ENCODE measurements around the gene PIGR.

PIGR gene

DNA sequence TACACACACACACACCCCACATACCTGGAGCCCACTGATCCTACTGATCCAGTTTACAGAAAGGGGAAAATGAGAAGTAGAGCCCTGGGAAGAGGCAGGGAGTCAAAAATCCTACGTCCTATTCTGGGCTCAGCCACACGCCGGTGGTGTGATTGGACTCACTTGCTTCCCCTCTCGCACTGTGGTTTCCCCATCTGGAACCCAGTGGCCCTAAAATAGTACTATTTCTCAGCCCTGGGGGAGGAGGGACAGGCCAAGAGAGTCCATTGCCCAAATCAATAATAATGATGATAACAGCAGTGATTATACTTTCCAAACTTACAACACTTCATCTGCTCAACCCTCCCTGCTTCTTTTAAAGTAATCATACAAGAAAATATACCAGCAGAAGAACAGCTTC lies 2.9 kb upstream of the PIGR start:
- no peaks in the 10 kb centered on the region for H3K36me3 ChIP-seq (ENCODE audit: insufficient read depth, low read length)
- H3K4me1 ChIP-seq (ENCODE audit: control insufficient read depth, insufficient read depth, low read length, unreplicated experiment) = no peaks in the 10 kb centered on the region
- no peak overlapping the region for H3K4me3 ChIP-seq (ENCODE audit: low read depth, low read length)
- H3K27me3 ChIP-seq (ENCODE audit: insufficient read depth, low read length) = peaks cover 79% of the 10 kb centered on the region
- H3K27ac ChIP-seq (ENCODE audit: low read depth, low read length) = no peak overlapping the region
- H2AFZ ChIP-seq (ENCODE audit: low read length, unreplicated experiment) = no peak overlapping the region
- no peaks in the 10 kb centered on the region for H3K79me2 ChIP-seq (ENCODE audit: control insufficient read depth, insufficient read depth, low read length, unreplicated experiment)

DNA sequence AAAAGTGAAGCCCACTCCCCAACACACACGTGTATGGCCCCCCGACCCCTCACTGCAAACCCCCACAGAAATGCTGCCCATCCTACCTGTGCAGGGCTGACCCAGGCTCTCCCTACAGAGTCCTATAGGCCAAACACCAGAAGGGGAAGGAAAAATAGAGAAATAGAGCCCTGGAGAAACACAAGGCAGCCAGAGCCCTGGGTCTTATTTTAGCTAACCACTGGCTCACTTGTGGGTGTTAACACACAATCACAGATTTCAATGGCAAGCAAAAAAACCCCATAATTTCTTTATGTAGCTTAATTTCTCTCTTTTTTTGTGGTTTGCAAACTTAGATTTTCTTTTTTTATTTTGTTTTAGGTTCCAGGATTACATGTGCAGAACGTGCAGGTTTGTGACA lies 989 bp upstream of the PIGR start:
- H3K27me3 ChIP-seq (ENCODE audit: insufficient read depth, low read length) = peaks cover 94% of the 10 kb centered on the region
- H3K4me3 ChIP-seq (ENCODE audit: low read depth, low read length) = no peak overlapping the region
- H2AFZ ChIP-seq (ENCODE audit: low read length, unreplicated experiment) = no peak overlapping the region
- no peaks in the 10 kb centered on the region for H3K4me1 ChIP-seq (ENCODE audit: control insufficient read depth, insufficient read depth, low read length, unreplicated experiment)
- H3K36me3 ChIP-seq (ENCODE audit: insufficient read depth, low read length) = no peaks in the 10 kb centered on the region
- H3K79me2 ChIP-seq (ENCODE audit: control insufficient read depth, insufficient read depth, low read length, unreplicated experiment) = no peaks in the 10 kb centered on the region
- no peak overlapping the region for H3K27ac ChIP-seq (ENCODE audit: low read depth, low read length)

- Histone ChIP-seq H3K27me3 (ENCODE audit: insufficient read depth, low read length) (peaks cover 96% of the 10 kb centered on the region), H3K4me3 (ENCODE audit: low read depth, low read length) (no peak overlapping the region), H3K4me1 (ENCODE audit: control insufficient read depth, insufficient read depth, low read length, unreplicated experiment) (no peaks in the 10 kb centered on the region), H3K79me2 (ENCODE audit: control insufficient read depth, insufficient read depth, low read length, unreplicated experiment) (no peaks in the 10 kb centered on the region), H3K36me3 (ENCODE audit: insufficient read depth, low read length) (no peaks in the 10 kb centered on the region), H3K27ac (ENCODE audit: low read depth, low read length) (no peak overlapping the region), H2AFZ (ENCODE audit: low read length, unreplicated experiment) (no peak overlapping the region)
These were observed 487 bp downstream of the PIGR start for GRCh38 chr1:206945779-206946178.

DNA sequence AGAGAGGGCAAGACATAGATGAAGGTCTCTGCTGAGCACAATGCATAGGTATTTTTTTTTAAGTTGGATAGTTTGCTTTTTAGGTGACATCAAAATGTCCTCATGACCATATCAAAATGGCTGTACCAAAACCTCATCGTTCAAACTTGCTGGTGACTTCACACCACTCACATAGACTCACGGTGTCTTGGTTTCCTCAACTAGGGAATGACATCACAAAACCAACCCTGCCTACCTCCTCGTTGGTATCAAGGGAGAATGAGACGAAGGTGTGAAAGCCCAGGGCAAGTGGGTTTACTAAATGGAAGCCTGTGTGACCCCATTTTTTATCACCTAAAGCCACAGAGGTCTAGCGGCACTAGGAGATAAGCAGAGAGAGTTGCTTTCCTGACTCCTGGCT lies 1.6 kb downstream of the PIGR start:
- Histone ChIP-seq H3K4me3 (ENCODE audit: low read depth, low read length) (no peak overlapping the region), H3K4me1 (ENCODE audit: control insufficient read depth, insufficient read depth, low read length, unreplicated experiment) (no peaks in the 10 kb centered on the region), H3K27ac (ENCODE audit: low read depth, low read length) (no peak overlapping the region), H3K27me3 (ENCODE audit: insufficient read depth, low read length) (peaks cover 96% of the 10 kb centered on the region), H2AFZ (ENCODE audit: low read length, unreplicated experiment) (no peak overlapping the region), H3K79me2 (ENCODE audit: control insufficient read depth, insufficient read depth, low read length, unreplicated experiment) (no peaks in the 10 kb centered on the region), H3K36me3 (ENCODE audit: insufficient read depth, low read length) (no peaks in the 10 kb centered on the region)

DNA sequence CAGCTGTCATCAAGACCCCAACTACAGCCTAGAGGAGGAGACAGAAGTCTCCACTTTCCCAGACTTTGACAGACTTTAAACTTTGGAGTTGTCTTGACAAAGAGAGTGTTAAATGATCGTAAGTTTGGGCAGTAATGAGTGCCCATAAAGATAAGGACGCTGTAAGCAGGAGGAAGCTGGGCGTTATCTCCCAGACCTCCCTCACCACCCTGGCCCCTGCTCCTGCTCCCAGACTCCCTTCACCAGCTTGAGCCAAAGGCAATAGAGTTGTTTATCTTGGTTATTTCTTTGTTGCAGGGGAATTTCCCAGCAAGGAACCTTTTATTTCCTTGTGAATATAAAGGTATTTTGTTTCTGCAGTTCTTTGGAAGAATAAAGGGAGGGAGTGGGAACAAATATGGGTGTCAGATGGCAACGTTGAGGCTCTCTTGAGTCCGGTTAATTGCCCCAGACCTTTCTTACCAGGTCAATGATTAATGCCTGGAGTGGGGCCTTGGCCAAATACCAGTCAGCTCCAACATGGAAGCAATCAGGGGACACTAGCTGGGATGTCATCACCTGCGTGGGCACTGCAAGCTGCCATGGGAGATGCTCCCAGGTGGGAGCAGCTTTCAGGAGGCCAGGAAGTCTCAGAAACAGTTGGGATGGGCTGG lies 4.4 kb downstream of the PIGR start:
- H3K4me3 ChIP-seq (ENCODE audit: low read depth, low read length) = no peak overlapping the region
- H2AFZ ChIP-seq (ENCODE audit: low read length, unreplicated experiment) = no peak overlapping the region
- H3K27ac ChIP-seq (ENCODE audit: low read depth, low read length) = no peak overlapping the region
- no peaks in the 10 kb centered on the region for H3K79me2 ChIP-seq (ENCODE audit: control insufficient read depth, insufficient read depth, low read length, unreplicated experiment)
- no peaks in the 10 kb centered on the region for H3K36me3 ChIP-seq (ENCODE audit: insufficient read depth, low read length)
- H3K27me3 ChIP-seq (ENCODE audit: insufficient read depth, low read length) = peaks cover 81% of the 10 kb centered on the region
- H3K4me1 ChIP-seq (ENCODE audit: control insufficient read depth, insufficient read depth, low read length, unreplicated experiment) = no peaks in the 10 kb centered on the region

DNA sequence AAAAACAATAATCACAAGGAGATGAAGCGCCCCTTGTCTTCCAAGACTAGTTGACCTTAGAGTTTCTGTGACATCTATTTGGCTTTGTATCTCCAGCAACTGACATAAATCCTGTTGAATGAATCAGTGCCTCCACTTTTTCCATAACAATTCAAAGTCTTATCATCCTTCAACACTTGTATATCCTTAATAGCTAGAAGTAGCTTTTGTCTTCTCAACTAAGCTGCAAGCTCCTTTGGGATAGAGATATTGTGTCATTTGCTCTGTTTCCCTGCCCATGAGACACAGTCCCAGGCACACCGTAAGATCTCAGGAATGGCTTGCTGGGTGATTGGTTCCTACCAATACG lies 5.7 kb downstream of the PIGR start:
- Histone ChIP-seq H3K27me3 (ENCODE audit: insufficient read depth, low read length) (peaks cover 80% of the 10 kb centered on the region), H3K4me3 (ENCODE audit: low read depth, low read length) (no peak overlapping the region), H2AFZ (ENCODE audit: low read length, unreplicated experiment) (no peak overlapping the region), H3K79me2 (ENCODE audit: control insufficient read depth, insufficient read depth, low read length, unreplicated experiment) (no peaks in the 10 kb centered on the region), H3K27ac (ENCODE audit: low read depth, low read length) (no peak overlapping the region), H3K4me1 (ENCODE audit: control insufficient read depth, insufficient read depth, low read length, unreplicated experiment) (no peaks in the 10 kb centered on the region), H3K36me3 (ENCODE audit: insufficient read depth, low read length) (no peaks in the 10 kb centered on the region)

- H2AFZ ChIP-seq (ENCODE audit: low read length, unreplicated experiment) = no peak overlapping the region
- no peak overlapping the region for H3K27ac ChIP-seq (ENCODE audit: low read depth, low read length)
These were observed 6.3 kb downstream of the PIGR start for GRCh38 chr1:206939841-206940587.

GRCh38 chr1:206939131-206939530 lies 7.1 kb downstream of the PIGR start:
- no peak overlapping the region for H3K27ac ChIP-seq (ENCODE audit: low read depth, low read length)
- H3K36me3 ChIP-seq (ENCODE audit: insufficient read depth, low read length) = no peaks in the 10 kb centered on the region
- no peak overlapping the region for H3K4me3 ChIP-seq (ENCODE audit: low read depth, low read length)
- no peak overlapping the region for H2AFZ ChIP-seq (ENCODE audit: low read length, unreplicated experiment)
- H3K4me1 ChIP-seq (ENCODE audit: control insufficient read depth, insufficient read depth, low read length, unreplicated experiment) = no peaks in the 10 kb centered on the region
- no peaks in the 10 kb centered on the region for H3K79me2 ChIP-seq (ENCODE audit: control insufficient read depth, insufficient read depth, low read length, unreplicated experiment)
- H3K27me3 ChIP-seq (ENCODE audit: insufficient read depth, low read length) = peaks cover 70% of the 10 kb centered on the region

More at GRCh38 chr1:206939841-206940587, 6.3 kb downstream of the PIGR start:
- H3K4me3 ChIP-seq (ENCODE audit: low read depth, low read length) = no peak overlapping the region
- H3K27me3 ChIP-seq (ENCODE audit: insufficient read depth, low read length) = peaks cover 77% of the 10 kb centered on the region
- H3K36me3 ChIP-seq (ENCODE audit: insufficient read depth, low read length) = no peaks in the 10 kb centered on the region
- H3K79me2 ChIP-seq (ENCODE audit: control insufficient read depth, insufficient read depth, low read length, unreplicated experiment) = no peaks in the 10 kb centered on the region
- H3K4me1 ChIP-seq (ENCODE audit: control insufficient read depth, insufficient read depth, low read length, unreplicated experiment) = no peaks in the 10 kb centered on the region

GRCh38 chr1:206937425-206937824 lies 8.8 kb downstream of the PIGR start:
- Histone ChIP-seq H3K4me3 (ENCODE audit: low read depth, low read length) (no peak overlapping the region), H3K79me2 (ENCODE audit: control insufficient read depth, insufficient read depth, low read length, unreplicated experiment) (no peaks in the 10 kb centered on the region), H2AFZ (ENCODE audit: low read length, unreplicated experiment) (no peak overlapping the region), H3K36me3 (ENCODE audit: insufficient read depth, low read length) (no peaks in the 10 kb centered on the region), H3K27me3 (ENCODE audit: insufficient read depth, low read length) (peaks cover 53% of the 10 kb centered on the region), H3K4me1 (ENCODE audit: control insufficient read depth, insufficient read depth, low read length, unreplicated experiment) (no peaks in the 10 kb centered on the region), H3K27ac (ENCODE audit: low read depth, low read length) (no peak overlapping the region)

- peaks cover 34% of the 10 kb centered on the region for H3K27me3 ChIP-seq (ENCODE audit: insufficient read depth, low read length)
- no peak overlapping the region for H3K4me3 ChIP-seq (ENCODE audit: low read depth, low read length)
- no peak overlapping the region for H3K27ac ChIP-seq (ENCODE audit: low read depth, low read length)
- no peak overlapping the region for H2AFZ ChIP-seq (ENCODE audit: low read length, unreplicated experiment)
- H3K79me2 ChIP-seq (ENCODE audit: control insufficient read depth, insufficient read depth, low read length, unreplicated experiment) = no peaks in the 10 kb centered on the region
- no peaks in the 10 kb centered on the region for H3K36me3 ChIP-seq (ENCODE audit: insufficient read depth, low read length)
- H3K4me1 ChIP-seq (ENCODE audit: control insufficient read depth, insufficient read depth, low read length, unreplicated experiment) = no peaks in the 10 kb centered on the region
These were observed 10.7 kb downstream of the PIGR start for GRCh38 chr1:206935491-206936067.

Data from ACC112 (cell line).